K562 (cell line): ENCODE data around the gene SPATA31D4. TPM values are rescaled to one million over a fixed set of nuclear protein-coding genes. Genes with fewer than 3 reads are reported as not detected.

ENCODE experiments used
- BRF1 ChIP-seq: IDR thresholded peaks from 3 replicates; pipeline ENCODE4 v1.6.1; 2011; ENCODE audit warnings: borderline replicate concordance, mild to moderate bottlenecking; ENCODE audit not compliant: insufficient read length; ENCODE audit errors: extremely low read depth
- FOXJ3 ChIP-seq: sonication (generic); formaldehyde crosslinking; IDR thresholded peaks from 2 replicates; pipeline ENCODE4 v1.4.0; 2020; ENCODE audit warnings: mild to moderate bottlenecking, missing genetic modification reagents
- JUND ChIP-seq, 2 experiments: IDR thresholded peaks; 2 replicates in 1 of 2; 3 replicates in 1 of 2; pipeline ENCODE4 v1.6.1; 2011; ENCODE audit warnings: borderline replicate concordance in 2 of 2, low read depth in 2 of 2, low read length in 2 of 2, improper control_type of control experiment in 1 of 2, missing biosample characterization in 1 of 2, missing genetic modification characterization in 1 of 2, missing genetic modification reagents in 1 of 2
- TSHZ1 ChIP-seq: fragments of 250-450 bp; sonication (Bioruptor Pico); IDR thresholded peaks from 2 replicates; pipeline ENCODE4 v1.4.0; 2020; ENCODE audit warnings: mild to moderate bottlenecking, moderate library complexity
- WHSC1 ChIP-seq: IDR thresholded peaks from one replicate; pipeline ENCODE4 v1.6.1; 2012; ENCODE audit warnings: low read length, control low read depth, inconsistent platforms
- ZFP91 ChIP-seq: sonication (generic); formaldehyde crosslinking; IDR thresholded peaks from 2 replicates; pipeline ENCODE4 v1.8.0; 2022; ENCODE audit warnings: mild to moderate bottlenecking, missing genetic modification reagents
- ZNF217 ChIP-seq: sonication (generic); formaldehyde crosslinking; IDR thresholded peaks from 2 replicates; pipeline ENCODE4 v1.8.0; 2022; ENCODE audit warnings: mild to moderate bottlenecking, missing genetic modification reagents
- ZNF253 ChIP-seq: fragments of 250-450 bp; sonication (Bioruptor Pico); conservative IDR thresholded peaks from 2 replicates; pipeline ENCODE4 v1.6.1; 2021; ENCODE audit warnings: mild to moderate bottlenecking
- polyA plus RNA-seq, 8 experiments: library from polyadenylated mRNA; depleted of rRNA in 4 of 8; stranded (reverse) in 5 of 8; unstranded in 3 of 8; fragments of >200 nt; fragmentation: Nextera tagmentation in 2 of 8; fragmentation: Illumina TruSeq in 1 of 8; extraction: Ambion mirVana in 2 of 8; extraction: Trizol in 1 of 8; gene quantifications; 2 replicates each; pipeline versions ENCODE4 v1.2.1 to v1.2.3, GENCODE V29; 2011 to 2014; ENCODE audit warnings: inconsistent platforms in 1 of 8, missing spikeins in 1 of 8
- total RNA-seq, 7 experiments: library from RNA; depleted of rRNA in 6 of 7; stranded (reverse); fragments of >200 nt in 6 of 7; fragmentation: Illumina TruSeq in 2 of 7; extraction: Trizol in 2 of 7; gene quantifications; 2 replicates each; pipeline versions ENCODE4 v1.2.1 to v1.2.3, GENCODE V29; 2011 to 2021; ENCODE audit warnings: low replicate concordance in 1 of 7

SPATA31D4 gene
- total and polyA plus RNA-seq, 9 of the 15 experiments (the other 6 are each of a cell fraction or from before 2014, with no cell fraction given): not detected

GRCh38 chr9:81879501-81879916 lies 48.7 kb upstream of the SPATA31D4 start (continued):
- TF ChIP-seq TSHZ1 (CRISPR knock-in tag) (no peak), JUND (IDR thresholded peaks at IDR 0.05; ENCODE audit: borderline replicate concordance, low read depth, low read length) (no peak), JUND (tag; IDR thresholded peaks at IDR 0.05; ENCODE audit: borderline replicate concordance, low read depth, low read length) (no peak), ZNF253 (CRISPR knock-in tag) (no peak), ZFP91 (CRISPR knock-in tag) (no peak), WHSC1 (no peak), ZNF217 (CRISPR knock-in tag) (no peak), BRF1 (no peak), FOXJ3 (CRISPR knock-in tag) (no peak)
